ENCODE measurements around the gene C4BPB.
A peak's percentile ranks its signal among the peaks of the same experiment; 100 is the strongest.

Gene C4BPB

DNA sequence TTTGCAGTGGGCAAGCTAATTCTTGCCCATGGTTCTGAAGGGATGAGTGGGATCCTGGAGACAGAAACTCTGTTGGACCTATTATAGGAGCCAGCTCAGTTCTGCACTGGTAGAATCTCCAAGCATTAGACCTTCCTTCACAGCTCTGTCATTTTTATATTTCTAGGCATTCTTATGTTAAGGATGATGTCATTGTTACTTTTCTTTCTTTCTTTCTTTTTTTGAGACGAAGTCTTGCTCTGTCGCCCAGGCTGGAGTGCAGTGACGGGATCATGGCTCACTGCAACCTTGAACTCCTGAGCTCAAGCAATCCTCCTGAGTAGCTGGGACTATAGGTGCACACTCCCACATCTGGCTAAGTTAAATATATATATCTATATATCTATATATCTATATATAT lies 28.1 kb upstream of the C4BPB start:
- no peak for DNase-seq

DNA sequence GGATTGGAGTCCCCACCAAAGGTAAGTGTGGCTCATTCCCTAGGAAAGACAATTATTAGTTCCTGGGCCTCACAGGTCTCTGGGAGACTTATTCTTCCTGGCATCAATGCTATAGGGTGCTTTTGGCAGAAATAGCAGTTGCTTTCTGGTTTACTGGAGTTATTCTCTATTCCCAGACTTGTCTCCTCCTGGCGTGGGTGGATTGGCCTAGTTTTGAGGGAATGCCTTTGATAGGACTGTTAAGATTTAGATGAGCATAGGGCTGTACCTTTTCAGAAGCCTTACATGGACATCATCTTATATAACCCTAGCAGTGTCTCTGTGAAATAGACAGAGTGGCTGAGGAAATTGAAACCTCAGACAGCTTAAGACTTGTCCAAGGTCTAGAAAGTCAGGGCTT lies 26.6 kb upstream of the C4BPB start:
- no peak for DNase-seq

DNA sequence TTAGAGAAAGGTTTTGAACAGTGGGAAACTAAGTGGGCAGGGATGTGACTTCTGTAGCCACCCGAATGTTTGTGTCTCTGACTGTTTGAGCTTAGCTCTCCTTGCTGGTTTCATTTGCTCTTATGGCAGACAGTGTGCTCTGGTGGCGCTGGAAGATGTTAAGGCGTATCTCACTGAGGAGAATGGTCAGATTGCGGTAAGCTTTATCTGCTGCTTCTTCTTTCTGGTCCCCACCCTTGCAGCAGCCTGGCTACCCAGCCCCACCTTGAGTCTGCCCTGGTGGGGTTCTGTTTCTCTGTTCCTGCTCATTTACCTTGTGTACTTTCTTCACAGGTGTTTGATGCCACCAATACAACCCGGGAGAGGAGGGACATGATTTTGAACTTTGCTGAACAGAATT lies 25.6 kb upstream of the C4BPB start:
- DNase-seq = no peak

DNA sequence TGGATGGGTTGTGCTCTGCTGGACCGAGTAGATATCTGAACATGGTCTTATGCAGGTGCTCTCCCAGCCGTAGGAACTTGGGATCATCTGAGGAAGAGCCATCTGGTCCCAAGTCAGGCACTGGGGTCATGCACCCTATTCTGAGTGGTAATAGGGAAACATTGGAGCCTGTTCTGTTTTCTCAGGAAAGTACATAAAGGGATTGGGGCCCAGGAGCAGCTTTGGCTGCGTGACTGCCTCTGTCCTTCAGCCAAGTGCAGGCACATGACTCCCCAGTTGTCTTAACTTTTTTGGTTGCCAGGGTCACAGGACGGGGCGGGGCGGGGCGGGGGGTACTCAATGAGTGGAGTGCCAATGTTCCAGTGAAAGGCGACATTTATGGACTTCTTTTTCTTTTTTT lies 24.1 kb upstream of the C4BPB start:
- no peak for DNase-seq

DNA sequence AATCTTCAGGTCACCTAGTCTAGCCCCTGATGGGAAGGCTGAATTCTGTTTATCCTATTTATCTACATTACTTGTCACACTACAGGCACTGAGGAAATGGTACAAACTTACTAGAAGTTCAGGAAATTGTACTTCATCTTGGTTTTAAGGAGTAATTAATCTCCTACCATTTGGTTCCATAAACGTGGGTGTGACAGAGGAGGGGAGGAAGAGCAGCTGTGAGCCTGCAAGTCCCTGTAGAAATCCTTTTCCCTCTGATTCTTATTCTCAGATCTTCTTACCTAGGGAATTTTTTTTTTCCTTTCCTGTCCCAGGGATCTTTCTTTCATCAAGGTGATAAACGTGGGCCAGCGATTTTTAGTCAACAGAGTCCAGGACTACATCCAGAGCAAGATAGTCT lies 21.5 kb upstream of the C4BPB start:
- no peak for DNase-seq

DNA sequence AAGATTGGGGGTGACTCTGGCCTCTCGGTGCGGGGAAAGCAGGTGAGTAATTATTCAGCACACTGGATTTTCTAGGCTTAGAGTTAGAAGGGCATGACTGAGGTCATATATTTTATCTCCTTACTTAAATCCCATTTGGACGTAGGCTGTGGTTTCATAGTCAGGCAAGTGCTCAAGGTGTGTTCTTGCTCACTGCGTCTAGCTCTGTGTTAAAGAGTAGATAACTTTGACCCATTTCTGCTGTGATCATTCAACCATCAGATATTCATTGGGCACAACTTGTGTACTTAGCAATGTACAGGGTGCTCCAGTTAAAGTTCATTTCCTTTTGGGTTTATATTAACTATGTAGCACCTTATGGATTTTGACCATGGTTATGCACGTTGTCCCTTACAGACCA lies 21.0 kb upstream of the C4BPB start:
- DNase-seq = no peak

DNA sequence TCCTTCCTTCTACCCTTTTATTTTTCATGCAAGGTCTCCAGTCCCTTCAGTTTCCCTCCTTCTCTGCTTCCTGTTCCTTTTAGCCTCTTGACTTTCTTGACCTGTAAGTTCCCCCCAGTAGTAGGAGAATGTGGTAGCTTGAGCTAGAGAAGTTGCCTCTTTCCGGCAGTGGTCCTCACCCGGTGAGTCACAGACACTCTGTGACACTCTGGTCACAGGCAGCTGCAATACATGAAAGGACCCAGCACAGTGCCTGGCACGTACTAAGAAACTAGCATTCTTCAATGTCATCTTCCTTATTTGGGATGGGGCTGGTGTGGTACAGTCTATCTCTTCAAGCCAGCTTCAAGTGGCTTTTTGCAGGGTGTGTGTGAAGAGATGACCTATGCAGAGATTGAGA lies 19.6 kb upstream of the C4BPB start:
- no peak for DNase-seq

DNA sequence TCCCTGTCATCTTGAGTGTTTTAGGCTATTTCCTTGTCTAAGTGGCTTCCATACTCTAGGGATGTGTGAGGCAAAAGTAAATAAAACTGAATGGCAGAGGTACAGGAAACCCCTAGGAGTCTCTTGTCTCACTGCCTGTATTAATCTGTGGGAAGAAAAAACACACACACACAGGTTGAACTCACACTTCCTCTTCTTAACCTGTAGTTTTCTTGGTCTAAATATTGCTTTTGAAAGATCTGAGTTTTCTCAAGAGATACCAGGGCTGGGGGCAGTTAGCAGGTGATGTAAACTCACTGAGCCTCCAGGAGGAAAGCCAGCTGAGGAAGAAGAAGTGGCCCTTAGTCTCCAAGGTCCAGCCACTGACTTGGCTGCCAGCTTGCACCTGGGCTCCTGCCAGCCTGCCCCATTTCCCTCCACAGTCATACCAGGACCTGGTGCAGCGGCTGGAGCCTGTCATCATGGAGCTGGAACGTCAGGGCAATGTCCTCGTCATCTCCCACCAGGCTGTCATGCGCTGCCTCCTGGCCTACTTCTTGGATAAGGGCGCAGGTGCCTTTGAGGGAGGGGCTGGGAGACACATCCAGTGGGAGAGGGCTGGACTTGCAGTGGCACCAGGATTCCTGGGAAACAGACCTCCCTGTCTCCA lies 18.7 kb upstream of the C4BPB start:
- no peak for DNase-seq

DNA sequence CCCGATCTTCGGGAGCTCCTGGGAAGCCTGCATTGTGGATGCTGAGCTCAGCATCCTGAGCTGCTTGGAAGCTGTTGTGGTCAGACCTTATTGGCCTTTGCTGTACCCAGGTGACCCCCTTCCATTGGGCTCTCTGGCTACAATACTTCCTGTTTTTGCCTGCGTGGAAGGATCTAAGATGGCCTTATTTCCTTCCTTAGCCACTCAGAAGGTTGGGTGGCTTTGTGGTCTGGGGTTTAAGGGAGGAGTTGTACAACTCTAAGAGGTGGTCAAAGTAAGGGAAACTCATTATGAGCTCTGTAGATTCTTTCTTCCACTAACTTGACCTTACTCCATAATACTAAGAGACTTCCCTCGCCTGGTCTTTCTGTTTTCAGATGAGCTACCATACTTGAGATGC lies 17.8 kb upstream of the C4BPB start:
- DNase-seq = no peak

DNA sequence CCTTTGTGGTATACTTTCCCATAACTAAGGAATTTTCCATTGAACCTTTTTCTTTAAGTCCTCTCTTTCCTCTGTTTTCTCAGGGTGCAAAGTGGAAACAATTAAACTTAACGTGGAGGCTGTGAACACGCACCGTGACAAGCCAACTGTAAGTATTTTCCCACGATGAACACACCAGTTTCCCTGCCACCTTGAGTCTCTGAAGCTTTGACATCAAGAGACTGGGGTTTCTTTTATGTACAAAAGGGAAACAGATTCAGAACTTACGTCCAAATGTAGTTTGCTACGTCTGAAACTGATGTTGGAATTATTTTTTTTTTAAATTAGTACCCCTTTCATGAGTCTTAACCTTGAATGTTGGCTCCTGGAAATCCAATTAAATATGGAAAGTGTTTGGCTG lies 17.2 kb upstream of the C4BPB start:
- DNase-seq = no peak

DNA sequence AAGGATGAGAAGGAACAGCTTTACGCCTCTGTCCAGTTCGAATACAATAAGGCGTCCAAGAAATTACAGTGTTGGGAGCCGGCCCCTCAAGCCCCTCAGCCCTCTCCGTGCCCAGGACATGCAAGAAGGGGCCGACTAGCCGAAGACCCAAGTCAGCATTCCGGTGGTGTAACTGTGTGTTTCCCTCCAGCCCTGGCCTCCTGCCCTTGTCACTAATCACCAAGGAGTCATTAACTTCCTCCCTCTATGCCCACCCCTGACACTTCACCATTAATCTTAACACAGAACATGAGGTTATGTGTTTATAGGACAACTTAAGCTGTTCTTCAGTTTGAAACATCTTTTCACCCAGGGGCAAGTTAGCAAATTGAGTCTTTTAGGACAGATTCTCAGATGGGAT lies 16.4 kb upstream of the C4BPB start:
- DNase-seq = no peak

DNA sequence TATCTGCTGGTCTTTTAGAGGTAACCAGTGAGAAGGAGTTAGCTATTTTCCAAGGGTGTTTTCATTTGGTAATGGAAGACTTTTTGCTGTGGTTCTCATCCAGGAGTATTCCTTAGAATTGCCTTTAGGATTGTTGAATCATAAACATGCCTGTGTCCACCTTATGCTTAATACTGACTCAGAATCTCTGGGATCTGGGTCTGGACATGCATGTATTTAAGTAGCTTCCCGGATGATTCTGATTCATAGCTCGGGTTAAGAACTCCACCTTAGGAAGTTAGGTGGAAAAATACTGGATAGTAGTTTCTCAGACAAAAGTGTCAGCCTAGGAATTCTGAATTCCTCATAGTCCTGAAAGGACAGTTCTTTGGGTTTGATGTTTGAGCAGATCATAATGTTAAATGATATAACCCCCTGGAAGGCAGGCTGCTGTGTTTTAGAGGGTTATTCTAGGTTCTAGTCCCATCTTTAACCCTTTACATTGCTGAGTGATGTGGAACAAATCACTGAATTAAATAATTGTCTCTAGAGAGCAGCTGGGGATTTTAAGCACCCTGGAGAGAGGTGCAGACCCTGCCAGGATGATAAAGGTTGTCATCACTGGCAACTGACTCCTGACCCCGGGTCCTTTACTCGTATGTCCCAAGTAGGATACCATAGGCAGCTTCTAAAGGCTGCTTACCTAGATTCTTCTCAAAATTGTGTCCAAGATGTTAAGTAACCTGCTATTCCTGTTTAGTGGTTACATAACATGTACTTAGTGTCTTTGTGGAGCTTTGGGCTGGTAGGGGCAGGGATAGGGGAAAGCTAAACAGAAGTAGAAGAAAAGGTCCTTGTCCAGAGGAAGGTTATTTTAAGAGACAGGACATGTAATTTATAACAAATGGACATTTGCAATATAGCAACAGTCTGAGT lies 14.5 kb upstream of the C4BPB start:
- no peak for DNase-seq

DNA sequence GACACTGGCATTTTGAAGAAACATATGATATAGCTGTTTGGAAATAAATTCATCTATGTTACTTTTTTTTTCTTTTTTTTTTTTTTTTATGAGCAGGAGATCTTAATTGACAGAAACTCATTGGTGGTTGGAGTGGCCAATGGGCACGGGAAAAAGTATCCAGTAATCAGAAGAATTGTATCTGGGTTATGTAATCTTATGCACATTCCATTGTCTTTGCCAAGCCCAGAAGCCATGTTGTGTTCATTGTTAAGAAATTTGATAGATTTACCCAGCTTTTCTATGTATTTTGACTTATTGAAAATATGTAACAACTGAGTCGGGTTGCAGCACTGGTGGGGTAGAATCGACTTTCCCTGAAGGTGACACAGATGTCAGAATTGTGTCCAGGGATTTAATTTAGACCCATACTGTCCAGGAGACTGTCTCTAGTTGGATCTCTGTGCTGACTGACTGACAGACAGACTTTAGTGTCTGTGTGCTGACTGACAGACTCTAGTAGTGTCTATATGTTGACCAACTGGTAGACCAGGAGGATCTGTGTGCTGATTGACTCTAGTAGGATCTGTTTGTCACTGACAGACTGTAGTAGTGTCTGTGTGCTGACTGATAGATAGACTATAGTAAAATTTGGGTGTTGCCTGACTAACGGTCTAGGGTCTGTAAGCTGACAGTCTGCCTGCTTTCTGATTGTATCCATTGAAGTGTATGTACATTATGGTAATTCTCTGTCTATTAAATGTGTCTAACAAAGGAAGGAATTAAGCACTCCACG lies 12.3 kb upstream of the C4BPB start:
- DNase-seq = no peak

DNA sequence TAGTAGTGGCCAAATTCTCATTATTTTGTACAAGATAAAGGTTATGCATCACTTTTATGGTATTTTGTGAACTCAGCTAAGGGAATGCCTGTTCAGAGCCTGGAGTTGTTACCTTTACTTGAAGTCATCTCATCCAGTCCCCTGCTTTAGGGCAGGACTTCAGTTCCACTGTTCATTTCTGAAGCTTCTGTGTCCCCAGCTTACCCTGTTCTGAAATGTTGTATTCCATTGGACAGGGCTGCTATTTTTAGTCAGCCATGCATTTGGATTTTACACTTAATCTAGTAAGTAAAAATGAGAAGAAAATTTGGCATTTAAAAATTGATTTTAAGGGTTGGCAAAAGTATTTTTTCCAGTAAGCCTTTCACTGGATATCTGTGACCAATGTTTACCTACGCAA lies 11.6 kb upstream of the C4BPB start:
- DNase-seq = no peak

DNA sequence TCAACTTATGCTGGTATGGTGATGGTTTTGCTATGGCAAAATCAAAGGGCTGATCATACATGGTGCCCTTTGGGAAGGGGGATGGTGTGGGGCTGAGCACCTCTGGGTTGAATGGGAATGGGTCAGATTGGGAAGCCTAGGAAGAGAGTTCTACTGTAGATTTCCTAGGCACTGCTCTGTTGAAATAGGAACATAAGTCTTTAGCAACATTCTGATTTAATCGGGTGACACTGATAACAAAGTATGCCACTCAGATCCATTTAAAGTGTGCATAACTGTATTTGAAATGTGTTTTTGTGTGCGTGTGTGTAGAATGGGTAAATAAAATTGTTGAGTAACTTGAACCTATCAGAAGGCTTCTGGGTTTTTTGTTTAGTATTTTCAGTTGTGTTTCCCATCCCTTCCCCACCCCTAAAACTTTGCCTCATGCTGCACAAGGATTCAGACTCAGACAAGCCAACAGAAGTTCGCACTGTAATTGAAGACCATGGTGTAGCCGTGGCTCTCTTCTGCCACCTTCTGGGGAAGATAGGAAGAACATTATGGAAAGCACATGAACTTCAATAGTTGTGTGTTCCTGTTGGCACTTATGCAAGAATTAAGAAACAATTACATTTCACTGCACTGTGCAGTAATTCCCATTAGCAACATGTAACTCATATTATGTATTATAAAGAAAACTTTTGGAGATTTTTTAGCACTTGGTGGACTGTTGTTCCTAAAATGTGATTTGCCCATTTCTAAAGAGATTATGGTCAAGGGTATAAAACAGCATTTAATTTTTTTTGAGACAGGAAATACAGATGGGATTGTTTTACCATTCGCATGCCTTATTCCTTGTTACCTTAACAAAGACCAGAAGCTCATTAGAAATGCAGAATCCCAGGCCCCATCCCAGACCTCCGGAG lies 10.9 kb upstream of the C4BPB start:
- peak; percentile 58 for DNase-seq

DNA sequence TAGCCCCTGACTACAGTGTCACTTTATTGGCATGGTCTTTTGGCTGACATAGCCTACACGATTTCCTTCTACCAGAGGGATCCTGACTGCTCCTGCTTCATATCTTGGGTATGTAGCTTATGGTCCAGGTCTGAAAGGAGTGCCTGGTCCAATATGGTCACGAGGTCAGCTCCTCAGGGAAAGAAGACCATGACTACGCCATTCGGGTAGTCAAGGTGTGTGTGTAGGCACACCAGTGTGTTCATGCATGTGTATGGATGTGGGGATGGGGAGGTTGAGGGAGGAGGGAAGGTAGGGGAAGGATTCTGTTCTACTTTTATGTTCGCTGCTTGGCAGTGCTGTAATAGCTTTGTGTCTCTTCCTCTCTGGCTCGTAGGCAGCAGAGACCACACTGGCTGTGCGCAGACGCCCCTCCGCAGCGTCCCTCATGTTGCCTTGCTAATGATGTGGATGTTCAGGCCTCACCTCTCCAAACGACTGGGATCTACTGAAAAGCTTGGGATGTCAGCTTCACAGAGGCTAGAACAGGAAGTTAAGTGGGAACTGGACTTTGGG lies 10.0 kb upstream of the C4BPB start:
- DNase-seq = no peak

DNA sequence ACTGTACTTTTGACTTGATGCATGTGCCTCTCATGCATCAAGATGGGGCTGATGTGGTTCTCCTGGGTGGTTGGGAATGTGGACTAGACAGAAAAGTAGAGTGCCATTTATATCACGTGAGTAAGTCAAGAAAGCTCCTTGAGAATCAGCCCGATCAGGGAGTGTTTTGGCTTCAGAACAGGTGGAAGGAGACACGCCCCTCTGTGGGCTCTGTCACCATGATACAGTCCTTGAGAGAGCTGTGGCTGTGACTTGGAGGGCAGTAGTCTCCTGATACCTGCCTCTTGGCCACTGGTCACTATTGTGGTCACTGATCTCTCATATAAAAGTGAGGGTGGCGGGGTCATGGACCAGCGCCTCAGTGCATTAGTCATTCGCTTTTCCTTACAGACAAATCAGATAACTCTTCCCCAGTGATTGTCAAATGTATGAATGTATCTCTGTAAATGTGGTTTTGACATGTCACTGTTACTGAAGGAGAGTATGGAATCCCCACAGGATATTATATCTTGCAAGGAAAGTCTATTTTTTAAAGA lies 8.9 kb upstream of the C4BPB start:
- no peak for DNase-seq

DNA sequence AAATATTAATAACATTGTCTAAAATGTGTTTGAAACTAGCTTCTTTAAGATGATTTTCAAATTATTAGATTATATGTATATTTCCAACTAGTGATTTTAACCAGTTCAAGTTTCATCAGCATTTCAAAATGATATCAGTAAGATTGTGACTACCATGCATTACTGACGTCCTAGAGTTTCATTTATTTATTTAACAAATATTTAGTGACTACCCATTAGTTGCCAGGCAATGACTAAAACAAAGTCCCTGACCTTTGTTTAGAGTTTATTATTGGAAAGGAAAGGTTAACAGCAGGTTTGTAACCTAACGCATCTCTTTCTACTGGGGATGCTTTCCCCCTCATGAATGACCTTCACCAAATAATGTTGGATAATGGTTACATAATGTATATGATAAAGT lies 7.6 kb upstream of the C4BPB start:
- no peak for DNase-seq

DNA sequence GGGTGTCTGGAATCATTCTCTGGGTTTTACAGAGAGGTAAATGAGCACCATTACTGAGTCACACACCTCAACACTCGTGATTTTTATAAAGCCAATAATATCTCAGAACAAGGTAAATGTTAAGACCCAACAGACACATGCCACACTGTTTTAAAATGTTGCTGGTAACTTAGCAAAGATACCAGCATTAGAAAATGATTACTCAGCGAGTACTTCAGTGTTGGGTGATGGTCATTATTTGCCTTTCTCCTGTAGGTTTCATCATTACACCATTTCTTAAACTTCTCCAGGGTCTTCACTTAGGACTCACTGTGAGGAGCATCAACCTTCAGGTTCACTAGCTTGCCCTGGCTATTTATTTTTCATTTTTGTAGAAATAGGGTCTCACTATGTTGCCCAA lies 6.9 kb upstream of the C4BPB start:
- DNase-seq = no peak

DNA sequence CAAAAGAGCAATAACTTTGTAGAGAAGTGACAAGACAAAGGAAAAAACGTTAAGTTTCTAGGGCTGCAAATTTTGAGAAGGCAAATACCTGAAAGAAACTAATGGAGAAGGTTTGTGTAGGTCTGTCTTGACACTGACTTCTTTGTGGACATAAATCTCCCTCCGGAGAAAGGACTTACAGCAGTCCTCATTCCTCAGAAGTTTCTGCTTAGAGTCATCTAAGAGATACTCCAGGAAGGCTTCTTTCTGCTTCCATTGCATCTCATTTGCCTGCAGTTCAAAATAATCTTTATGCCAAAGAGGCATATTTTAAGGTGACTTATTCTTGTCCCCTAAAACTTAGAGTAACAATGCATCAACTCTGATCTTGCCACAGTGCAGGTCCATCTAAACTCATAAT lies 4.4 kb upstream of the C4BPB start:
- no peak for DNase-seq

DNA sequence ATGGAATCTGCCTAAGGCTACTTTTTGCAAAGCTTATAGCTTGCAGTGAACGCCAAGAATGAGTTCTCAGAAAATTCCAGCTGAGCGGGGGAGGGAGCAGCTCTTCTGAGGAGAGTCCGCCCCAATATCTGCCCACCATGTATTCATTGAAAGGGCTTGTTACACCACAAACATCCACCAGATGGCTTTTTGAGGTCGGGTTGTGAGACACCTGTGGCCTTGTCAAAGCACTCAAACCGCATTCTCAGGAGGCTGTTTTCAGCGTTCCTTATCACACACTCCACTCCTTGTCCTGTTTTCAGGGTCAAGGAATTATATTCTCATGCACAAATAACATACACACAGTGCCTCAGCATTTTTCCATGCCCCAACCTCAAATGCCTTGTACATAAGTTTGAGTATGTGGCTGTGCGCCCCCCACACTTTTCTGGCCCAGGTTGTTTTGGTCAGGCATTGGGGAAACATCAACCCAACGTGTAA lies 3.9 kb upstream of the C4BPB start:
- DNase-seq = peak; percentile 49

DNA sequence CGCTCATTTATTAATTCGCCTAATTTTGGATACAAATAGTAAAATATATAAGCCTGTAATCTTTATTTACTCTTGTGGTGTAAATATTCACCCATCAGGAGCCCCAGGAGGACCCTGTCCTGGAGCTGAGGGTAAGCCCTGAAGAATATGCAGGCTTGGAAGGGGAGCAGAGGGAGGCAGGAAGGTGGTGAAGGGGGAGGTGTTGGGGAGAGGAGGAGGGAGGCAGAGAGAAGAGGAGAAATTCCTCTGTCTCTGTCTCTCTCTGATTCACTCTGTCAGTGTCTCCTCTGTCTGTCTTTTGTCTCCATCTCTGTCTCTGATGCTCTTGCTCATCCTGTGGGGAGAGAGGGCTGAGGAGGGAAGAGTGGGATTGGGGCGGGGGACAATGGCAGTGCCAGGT lies 2.8 kb upstream of the C4BPB start:
- DNase-seq = no peak
